K562 (cell line): ENCODE data around the gene LETM1. TPM values are rescaled to one million over a fixed set of nuclear protein-coding genes. Genes with fewer than 3 reads are reported as not detected.

Experiments used
- C11orf30 ChIP-seq: fragments of 450-650 bp; IDR thresholded peaks from 2 replicates; pipeline ENCODE4 v1.6.1; 2016; ENCODE audit warnings: low read depth, mild to moderate bottlenecking
- ELF2 ChIP-seq: fragments of 250-450 bp; sonication (Bioruptor Pico); IDR thresholded peaks from 2 replicates; pipeline ENCODE4 v1.5.0; 2021; ENCODE audit warnings: mild to moderate bottlenecking
- MECOM ChIP-seq: fragments of 250-450 bp; sonication (Bioruptor Pico); IDR thresholded peaks from 2 replicates; pipeline ENCODE4 v1.8.0; 2022; ENCODE audit warnings: inconsistent platforms
- NBN ChIP-seq: fragments of 450-650 bp; IDR thresholded peaks from 2 replicates; pipeline ENCODE4 v1.6.1; 2016; ENCODE audit warnings: low read depth, mild to moderate bottlenecking
- NR1H2 ChIP-seq: sonication (generic); formaldehyde crosslinking; IDR thresholded peaks from 2 replicates; pipeline ENCODE4 v1.4.0; 2020; ENCODE audit warnings: mild to moderate bottlenecking, missing genetic modification reagents
- POLR2G ChIP-seq: fragments of 200-400 bp; formaldehyde crosslinking; IDR thresholded peaks from 2 replicates; pipeline ENCODE4 v1.6.1; 2017; ENCODE audit warnings: low read depth, mild to moderate bottlenecking, antibody characterized with exemption, low read length, moderate library complexity
- SP1 ChIP-seq: sonication (generic); formaldehyde crosslinking; IDR thresholded peaks from 2 replicates; pipeline ENCODE4 v1.8.1; 2022; ENCODE audit warnings: mild to moderate bottlenecking, missing genetic modification reagents
- TFAM ChIP-seq: fragments of 250-450 bp; sonication (Bioruptor Pico); conservative IDR thresholded peaks from 2 replicates; pipeline ENCODE4 v1.5.0; 2021; ENCODE audit warnings: mild to moderate bottlenecking, moderate library complexity
- TGIF2 ChIP-seq: sonication (generic); formaldehyde crosslinking; IDR thresholded peaks from 2 replicates; pipeline ENCODE4 v1.8.1; 2022; ENCODE audit warnings: mild to moderate bottlenecking, missing genetic modification reagents, moderate library complexity
- XRCC3 ChIP-seq: fragments of 450-650 bp; IDR thresholded peaks from 2 replicates; pipeline ENCODE4 v1.6.1; 2017; ENCODE audit warnings: mild to moderate bottlenecking, moderate library complexity
- XRCC4 ChIP-seq: IDR thresholded peaks from one replicate; pipeline ENCODE4 v1.6.1; 2011; ENCODE audit not compliant: insufficient read depth, insufficient read length; ENCODE audit errors: extremely low read depth
- YBX1 ChIP-seq: fragments of 450-650 bp; IDR thresholded peaks from 2 replicates; pipeline ENCODE4 v1.7.1; 2016; ENCODE audit warnings: mild to moderate bottlenecking
- ZKSCAN1 ChIP-seq: fragments of 150-350 bp; IDR thresholded peaks from 2 replicates; pipeline ENCODE4 v1.6.1; 2016; ENCODE audit warnings: low read depth, low read length
- ZNF699 ChIP-seq: fragments of 250-450 bp; sonication (Bioruptor Pico); IDR thresholded peaks from 2 replicates; pipeline ENCODE4 v1.8.0; 2021; ENCODE audit warnings: mild to moderate bottlenecking, moderate library complexity; ENCODE audit not compliant: insufficient replicate concordance
- polyA plus RNA-seq, 8 experiments: library from polyadenylated mRNA; depleted of rRNA in 4 of 8; stranded (reverse) in 5 of 8; unstranded in 3 of 8; fragments of >200 nt; fragmentation: Nextera tagmentation in 2 of 8; fragmentation: Illumina TruSeq in 1 of 8; extraction: Ambion mirVana in 2 of 8; extraction: Trizol in 1 of 8; gene quantifications; 2 replicates each; pipeline versions ENCODE4 v1.2.1 to v1.2.3, GENCODE V29; 2011 to 2014; ENCODE audit warnings: inconsistent platforms in 1 of 8, missing spikeins in 1 of 8
- total RNA-seq, 7 experiments: library from RNA; depleted of rRNA in 6 of 7; stranded (reverse); fragments of >200 nt in 6 of 7; fragmentation: Illumina TruSeq in 2 of 7; extraction: Trizol in 2 of 7; gene quantifications; 2 replicates each; pipeline versions ENCODE4 v1.2.1 to v1.2.3, GENCODE V29; 2011 to 2021; ENCODE audit warnings: low replicate concordance in 1 of 7
- TF ChIP-seq, protein P1 (sequence below): fragments of 200-600 bp; sonication (generic); IDR thresholded peaks from one replicate; pipeline ENCODE4 v1.6.1; 2012; ENCODE audit warnings: mild to moderate bottlenecking, low read depth, low read length, inconsistent platforms
- TF ChIP-seq, protein P2 (sequence below): fragments of 250-450 bp; sonication (Bioruptor Pico); IDR thresholded peaks from 2 replicates; pipeline ENCODE4 v1.8.0; 2022; ENCODE audit warnings: inconsistent platforms, mild to moderate bottlenecking, moderate library complexity, borderline replicate concordance

Gene LETM1
- total and polyA plus RNA-seq, 9 of the 15 experiments (the other 6 are each of a cell fraction or from before 2014, with no cell fraction given), result 3.9 to 109 (median 35.0) TPM

DNA sequence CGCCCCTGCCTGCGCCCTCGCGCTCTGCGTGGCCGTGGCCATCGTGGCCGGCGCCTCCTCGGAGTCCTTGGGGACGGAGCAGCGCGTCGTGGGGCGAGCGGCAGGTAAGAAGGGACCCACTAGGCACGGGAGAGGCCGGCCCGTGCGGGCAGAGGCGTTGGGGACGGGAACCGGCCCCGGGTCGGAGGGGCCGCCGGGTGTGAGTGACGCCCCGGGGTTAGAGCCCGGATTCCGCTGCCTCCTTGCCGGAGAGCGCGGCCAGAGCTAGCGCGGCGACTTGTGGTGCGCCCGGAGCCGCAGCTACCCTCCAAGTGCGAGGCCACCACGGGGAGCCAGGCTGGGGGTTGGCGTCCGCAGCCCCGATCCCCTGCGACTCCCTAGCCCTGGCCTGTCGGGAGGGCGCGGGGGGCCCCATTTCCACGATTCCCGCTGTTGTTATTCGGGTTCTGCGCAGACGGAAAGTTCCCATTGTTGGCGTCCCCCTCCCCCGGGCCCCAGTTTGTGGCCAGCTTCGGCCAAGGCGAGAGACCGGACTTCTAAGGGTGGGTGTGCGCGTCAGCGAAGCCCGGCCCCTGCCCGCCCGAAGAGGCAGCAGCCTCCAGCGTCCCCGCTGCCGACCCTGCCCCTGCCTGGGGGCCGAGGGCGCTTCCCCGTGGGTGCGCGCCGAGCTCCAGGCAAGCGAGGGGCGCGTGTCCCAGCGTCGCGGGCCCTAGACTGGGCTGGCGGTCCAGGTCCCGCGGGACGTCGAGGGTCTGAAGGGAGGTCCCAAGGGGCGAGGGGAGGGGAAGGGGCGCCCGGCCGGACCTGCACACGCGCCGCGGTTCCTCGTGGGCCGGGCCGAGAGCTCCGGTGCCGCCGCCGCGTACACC lies 61.8 kb downstream of the LETM1 start (continued):
- TF ChIP-seq, protein P1, sequence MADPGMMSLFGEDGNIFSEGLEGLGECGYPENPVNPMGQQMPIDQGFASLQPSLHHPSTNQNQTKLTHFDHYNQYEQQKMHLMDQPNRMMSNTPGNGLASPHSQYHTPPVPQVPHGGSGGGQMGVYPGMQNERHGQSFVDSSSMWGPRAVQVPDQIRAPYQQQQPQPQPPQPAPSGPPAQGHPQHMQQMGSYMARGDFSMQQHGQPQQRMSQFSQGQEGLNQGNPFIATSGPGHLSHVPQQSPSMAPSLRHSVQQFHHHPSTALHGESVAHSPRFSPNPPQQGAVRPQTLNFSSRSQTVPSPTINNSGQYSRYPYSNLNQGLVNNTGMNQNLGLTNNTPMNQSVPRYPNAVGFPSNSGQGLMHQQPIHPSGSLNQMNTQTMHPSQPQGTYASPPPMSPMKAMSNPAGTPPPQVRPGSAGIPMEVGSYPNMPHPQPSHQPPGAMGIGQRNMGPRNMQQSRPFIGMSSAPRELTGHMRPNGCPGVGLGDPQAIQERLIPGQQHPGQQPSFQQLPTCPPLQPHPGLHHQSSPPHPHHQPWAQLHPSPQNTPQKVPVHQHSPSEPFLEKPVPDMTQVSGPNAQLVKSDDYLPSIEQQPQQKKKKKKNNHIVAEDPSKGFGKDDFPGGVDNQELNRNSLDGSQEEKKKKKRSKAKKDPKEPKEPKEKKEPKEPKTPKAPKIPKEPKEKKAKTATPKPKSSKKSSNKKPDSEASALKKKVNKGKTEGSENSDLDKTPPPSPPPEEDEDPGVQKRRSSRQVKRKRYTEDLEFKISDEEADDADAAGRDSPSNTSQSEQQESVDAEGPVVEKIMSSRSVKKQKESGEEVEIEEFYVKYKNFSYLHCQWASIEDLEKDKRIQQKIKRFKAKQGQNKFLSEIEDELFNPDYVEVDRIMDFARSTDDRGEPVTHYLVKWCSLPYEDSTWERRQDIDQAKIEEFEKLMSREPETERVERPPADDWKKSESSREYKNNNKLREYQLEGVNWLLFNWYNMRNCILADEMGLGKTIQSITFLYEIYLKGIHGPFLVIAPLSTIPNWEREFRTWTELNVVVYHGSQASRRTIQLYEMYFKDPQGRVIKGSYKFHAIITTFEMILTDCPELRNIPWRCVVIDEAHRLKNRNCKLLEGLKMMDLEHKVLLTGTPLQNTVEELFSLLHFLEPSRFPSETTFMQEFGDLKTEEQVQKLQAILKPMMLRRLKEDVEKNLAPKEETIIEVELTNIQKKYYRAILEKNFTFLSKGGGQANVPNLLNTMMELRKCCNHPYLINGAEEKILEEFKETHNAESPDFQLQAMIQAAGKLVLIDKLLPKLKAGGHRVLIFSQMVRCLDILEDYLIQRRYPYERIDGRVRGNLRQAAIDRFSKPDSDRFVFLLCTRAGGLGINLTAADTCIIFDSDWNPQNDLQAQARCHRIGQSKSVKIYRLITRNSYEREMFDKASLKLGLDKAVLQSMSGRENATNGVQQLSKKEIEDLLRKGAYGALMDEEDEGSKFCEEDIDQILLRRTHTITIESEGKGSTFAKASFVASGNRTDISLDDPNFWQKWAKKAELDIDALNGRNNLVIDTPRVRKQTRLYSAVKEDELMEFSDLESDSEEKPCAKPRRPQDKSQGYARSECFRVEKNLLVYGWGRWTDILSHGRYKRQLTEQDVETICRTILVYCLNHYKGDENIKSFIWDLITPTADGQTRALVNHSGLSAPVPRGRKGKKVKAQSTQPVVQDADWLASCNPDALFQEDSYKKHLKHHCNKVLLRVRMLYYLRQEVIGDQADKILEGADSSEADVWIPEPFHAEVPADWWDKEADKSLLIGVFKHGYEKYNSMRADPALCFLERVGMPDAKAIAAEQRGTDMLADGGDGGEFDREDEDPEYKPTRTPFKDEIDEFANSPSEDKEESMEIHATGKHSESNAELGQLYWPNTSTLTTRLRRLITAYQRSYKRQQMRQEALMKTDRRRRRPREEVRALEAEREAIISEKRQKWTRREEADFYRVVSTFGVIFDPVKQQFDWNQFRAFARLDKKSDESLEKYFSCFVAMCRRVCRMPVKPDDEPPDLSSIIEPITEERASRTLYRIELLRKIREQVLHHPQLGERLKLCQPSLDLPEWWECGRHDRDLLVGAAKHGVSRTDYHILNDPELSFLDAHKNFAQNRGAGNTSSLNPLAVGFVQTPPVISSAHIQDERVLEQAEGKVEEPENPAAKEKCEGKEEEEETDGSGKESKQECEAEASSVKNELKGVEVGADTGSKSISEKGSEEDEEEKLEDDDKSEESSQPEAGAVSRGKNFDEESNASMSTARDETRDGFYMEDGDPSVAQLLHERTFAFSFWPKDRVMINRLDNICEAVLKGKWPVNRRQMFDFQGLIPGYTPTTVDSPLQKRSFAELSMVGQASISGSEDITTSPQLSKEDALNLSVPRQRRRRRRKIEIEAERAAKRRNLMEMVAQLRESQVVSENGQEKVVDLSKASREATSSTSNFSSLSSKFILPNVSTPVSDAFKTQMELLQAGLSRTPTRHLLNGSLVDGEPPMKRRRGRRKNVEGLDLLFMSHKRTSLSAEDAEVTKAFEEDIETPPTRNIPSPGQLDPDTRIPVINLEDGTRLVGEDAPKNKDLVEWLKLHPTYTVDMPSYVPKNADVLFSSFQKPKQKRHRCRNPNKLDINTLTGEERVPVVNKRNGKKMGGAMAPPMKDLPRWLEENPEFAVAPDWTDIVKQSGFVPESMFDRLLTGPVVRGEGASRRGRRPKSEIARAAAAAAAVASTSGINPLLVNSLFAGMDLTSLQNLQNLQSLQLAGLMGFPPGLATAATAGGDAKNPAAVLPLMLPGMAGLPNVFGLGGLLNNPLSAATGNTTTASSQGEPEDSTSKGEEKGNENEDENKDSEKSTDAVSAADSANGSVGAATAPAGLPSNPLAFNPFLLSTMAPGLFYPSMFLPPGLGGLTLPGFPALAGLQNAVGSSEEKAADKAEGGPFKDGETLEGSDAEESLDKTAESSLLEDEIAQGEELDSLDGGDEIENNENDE, result no peak
- TF ChIP-seq MECOM (CRISPR knock-in tag) (no peak), ZKSCAN1 (no peak), ELF2 (CRISPR knock-in tag) (no peak), ZNF699 (no peak), POLR2G (peak; percentile 5), XRCC3 (no peak), XRCC4 (no peak), NBN (no peak), YBX1 (no peak), SP1 (CRISPR knock-in tag) (no peak; the same call in 1 of the 2 replicates), C11orf30 (no peak), NR1H2 (CRISPR knock-in tag) (no peak), TGIF2 (CRISPR knock-in tag) (no peak), TFAM (CRISPR knock-in tag) (no peak)
- TF ChIP-seq, protein P2, sequence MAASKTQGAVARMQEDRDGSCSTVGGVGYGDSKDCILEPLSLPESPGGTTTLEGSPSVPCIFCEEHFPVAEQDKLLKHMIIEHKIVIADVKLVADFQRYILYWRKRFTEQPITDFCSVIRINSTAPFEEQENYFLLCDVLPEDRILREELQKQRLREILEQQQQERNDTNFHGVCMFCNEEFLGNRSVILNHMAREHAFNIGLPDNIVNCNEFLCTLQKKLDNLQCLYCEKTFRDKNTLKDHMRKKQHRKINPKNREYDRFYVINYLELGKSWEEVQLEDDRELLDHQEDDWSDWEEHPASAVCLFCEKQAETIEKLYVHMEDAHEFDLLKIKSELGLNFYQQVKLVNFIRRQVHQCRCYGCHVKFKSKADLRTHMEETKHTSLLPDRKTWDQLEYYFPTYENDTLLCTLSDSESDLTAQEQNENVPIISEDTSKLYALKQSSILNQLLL (CRISPR knock-in tag), result no peak
